IMR-90 (cell line): ENCODE results near the gene ABCG4. TPM values are rescaled to one million over a fixed set of nuclear protein-coding genes. Genes with fewer than 3 reads are reported as not detected.

ENCODE experiments used
- ATAC-seq: fragments of 200-7000 bp; cut with Tn5 transposase; 2 replicates; pipeline ENCODE4 v1.9.1; 2020; ENCODE audit warnings: low read depth, mild to moderate bottlenecking, moderate library complexity
- BruUV-seq: library from RNA; stranded (reverse); fragments of 400-500 nt; replicated peaks from 2 replicates; lab custom pipeline; 2021; lab: Mats Ljungman, UMichigan
- CTCF ChIA-PET: fragments of 300-600 bp; formaldehyde crosslinking; extraction: SDS; loops from one replicate; lab custom pipeline; 2021; ENCODE audit warnings: antibody characterized with exemption; lab: Yijun Ruan, JAX
- POLR2A ChIA-PET: fragments of 300-600 bp; sonication (Branson Sonifier 250); formaldehyde crosslinking; loops from one replicate; lab custom pipeline; 2022; ENCODE audit warnings: antibody characterized with exemption; ENCODE audit not compliant: unreplicated experiment; lab: Charles Lee
- DNase-seq: peaks from one replicate; pipeline ENCODE4 v3.0.0; 2013
- H2AFZ ChIP-seq: replicated peaks from 2 replicates; pipeline ENCODE3; 2013; ENCODE audit warnings: low read length, mild to moderate bottlenecking; ENCODE audit not compliant: poor library complexity
- H2AK5ac ChIP-seq: 2 replicates; pipeline ENCODE4 v1.6.1; 2013; ENCODE audit warnings: low read depth, low read length, inconsistent platforms
- H2AK9ac ChIP-seq: replicated peaks from 2 replicates; pipeline ENCODE3; 2013; ENCODE audit warnings: mild to moderate bottlenecking, low read depth, low read length, moderate library complexity; ENCODE audit not compliant: poor library complexity
- H2BK120ac ChIP-seq: 2 replicates; pipeline ENCODE4 v1.6.1; 2013; ENCODE audit warnings: low read depth, low read length, inconsistent platforms
- H2BK15ac ChIP-seq: 3 replicates; pipeline ENCODE4 v1.6.1; 2013; ENCODE audit warnings: low read depth, low read length, inconsistent platforms
- H2BK20ac ChIP-seq: 2 replicates; pipeline ENCODE4 v1.6.1; 2013; ENCODE audit warnings: low read depth, mild to moderate bottlenecking, inconsistent platforms, low read length, moderate library complexity
- H2BK5ac ChIP-seq: 2 replicates; pipeline ENCODE4 v1.6.1; 2013; ENCODE audit warnings: mild to moderate bottlenecking, low read depth, low read length, inconsistent platforms; ENCODE audit not compliant: poor library complexity, severe bottlenecking
- H3K14ac ChIP-seq: replicated peaks from 2 replicates; pipeline ENCODE4 v1.6.1; 2013; ENCODE audit warnings: low read depth, low read length, inconsistent platforms
- H3K18ac ChIP-seq: 2 replicates; pipeline ENCODE4 v1.6.1; 2013; ENCODE audit warnings: low read depth, low read length, control low read depth
- H3K23ac ChIP-seq: 2 replicates; pipeline ENCODE4 v1.6.1; 2013; ENCODE audit warnings: low read depth, low read length, inconsistent platforms
- H3K27ac ChIP-seq: 2 replicates; pipeline ENCODE4 v1.5.1; 2013; ENCODE audit warnings: mild to moderate bottlenecking, control low read depth, low read length; ENCODE audit not compliant: insufficient read depth
- H3K27me3 ChIP-seq: 2 replicates; pipeline ENCODE4 v1.6.1; 2013; ENCODE audit warnings: low read length; ENCODE audit not compliant: control insufficient read depth, insufficient read depth
- H3K36me3 ChIP-seq: 2 replicates; pipeline ENCODE4 v1.6.1; 2013; ENCODE audit warnings: low read length, mixed read lengths; ENCODE audit not compliant: control insufficient read depth, insufficient read depth
- H3K4ac ChIP-seq: 2 replicates; pipeline ENCODE4 v1.6.1; 2013; ENCODE audit warnings: low read depth, low read length, inconsistent platforms
- H3K4me1 ChIP-seq: 2 replicates; pipeline ENCODE4 v1.6.1; 2013; ENCODE audit warnings: low read length, mixed read lengths; ENCODE audit not compliant: control insufficient read depth, insufficient read depth
- H3K4me2 ChIP-seq: 2 replicates; pipeline ENCODE4 v1.6.1; 2013; ENCODE audit warnings: low read depth, mild to moderate bottlenecking, control low read depth, low read length, moderate library complexity
- H3K4me3 ChIP-seq: 2 replicates; pipeline ENCODE4 v1.5.1; 2013; ENCODE audit warnings: low read depth, mild to moderate bottlenecking, control low read depth, low read length, moderate library complexity; ENCODE audit not compliant: insufficient read depth
- H3K56ac ChIP-seq: 2 replicates; pipeline ENCODE4 v1.6.1; 2013; ENCODE audit warnings: low read length, inconsistent platforms; ENCODE audit not compliant: insufficient read depth; ENCODE audit errors: extremely low read depth
- H3K79me1 ChIP-seq, 2 experiments: 2 replicates each; pipeline ENCODE4 v1.6.1; 2013; ENCODE audit warnings: low read length in 2 of 2, inconsistent platforms in 1 of 2, low read depth in 1 of 2
- H3K9ac ChIP-seq: 2 replicates; pipeline ENCODE4 v1.6.1; 2013; ENCODE audit warnings: low read depth, low read length, control low read depth
- H3K9me1 ChIP-seq: 2 replicates; pipeline ENCODE4 v1.6.1; 2013; ENCODE audit warnings: low read length, inconsistent platforms; ENCODE audit not compliant: insufficient read depth
- H3K9me3 ChIP-seq: 2 replicates; pipeline ENCODE4 v1.6.1; 2013; ENCODE audit warnings: low read length; ENCODE audit not compliant: control insufficient read depth, insufficient read depth
- H4K20me1 ChIP-seq: 2 replicates; pipeline ENCODE4 v1.6.1; 2013; ENCODE audit warnings: low read length, inconsistent platforms; ENCODE audit not compliant: insufficient read depth
- H4K5ac ChIP-seq: 2 replicates; pipeline ENCODE4 v1.6.1; 2013; ENCODE audit warnings: mild to moderate bottlenecking, low read depth, low read length, control low read depth
- H4K8ac ChIP-seq, 2 experiments: 2 replicates each; pipeline ENCODE4 v1.6.1; 2013; ENCODE audit warnings: low read depth in 2 of 2, low read length in 2 of 2, control low read depth in 1 of 2, inconsistent platforms in 1 of 2
- H4K91ac ChIP-seq: 2 replicates; pipeline ENCODE4 v1.6.1; 2013; ENCODE audit warnings: low read depth, low read length, inconsistent platforms; ENCODE audit not compliant: insufficient read depth
- BHLHE40 ChIP-seq: fragments of 150-350 bp; IDR thresholded peaks from 2 replicates; pipeline ENCODE4 v1.6.1; 2016; ENCODE audit warnings: mild to moderate bottlenecking, low read depth, low read length
- CEBPB ChIP-seq: IDR thresholded peaks from 2 replicates; pipeline ENCODE4 v1.6.1; 2012; ENCODE audit warnings: low read depth, low read length, improper control_type of control experiment
- ELK1 ChIP-seq: fragments of 150-350 bp; IDR thresholded peaks from 2 replicates; pipeline ENCODE4 v1.6.1; 2016; ENCODE audit warnings: low read depth, mild to moderate bottlenecking, low read length, moderate library complexity, borderline replicate concordance
- FOS ChIP-seq: fragments of 150-350 bp; IDR thresholded peaks from 2 replicates; pipeline ENCODE4 v1.6.1; 2016; ENCODE audit warnings: low read depth, low read length
- MAFK ChIP-seq: IDR thresholded peaks from 2 replicates; pipeline ENCODE4 v1.6.1; 2012; ENCODE audit warnings: low read depth, low read length, improper control_type of control experiment
- MAZ ChIP-seq: IDR thresholded peaks from 2 replicates; pipeline ENCODE4 v1.6.1; 2012; ENCODE audit warnings: low read depth, mild to moderate bottlenecking, low read length, improper control_type of control experiment, moderate library complexity, borderline replicate concordance
- MXI1 ChIP-seq: IDR thresholded peaks from 2 replicates; pipeline ENCODE4 v1.6.1; 2012; ENCODE audit warnings: low read depth, mild to moderate bottlenecking, low read length, moderate library complexity, borderline replicate concordance
- POLR2A ChIP-seq: IDR thresholded peaks from 2 replicates; pipeline ENCODE4 v1.6.1; 2012; ENCODE audit warnings: mild to moderate bottlenecking, low read depth, low read length
- RAD21 ChIP-seq: IDR thresholded peaks from 2 replicates; pipeline ENCODE4 v1.6.1; 2012; ENCODE audit warnings: low read length, improper control_type of control experiment
- RCOR1 ChIP-seq: IDR thresholded peaks from 2 replicates; pipeline ENCODE4 v1.6.1; 2012; ENCODE audit warnings: mild to moderate bottlenecking, low read length, improper control_type of control experiment; ENCODE audit not compliant: insufficient replicate concordance
- RFX5 ChIP-seq: IDR thresholded peaks from 2 replicates; pipeline ENCODE4 v1.8.0; 2012; ENCODE audit warnings: low read depth, mild to moderate bottlenecking, low read length, moderate library complexity
- SMC3 ChIP-seq: fragments of 150-350 bp; IDR thresholded peaks from 2 replicates; pipeline ENCODE4 v1.6.1; 2016; ENCODE audit warnings: low read depth, mild to moderate bottlenecking, antibody characterized with exemption, low read length, moderate library complexity
- USF2 ChIP-seq: fragments of 150-350 bp; IDR thresholded peaks from 2 replicates; pipeline ENCODE4 v1.6.1; 2017; ENCODE audit warnings: mild to moderate bottlenecking, antibody characterized with exemption, low read length, low read depth
- WGBS, 2 experiments: methylation state at CpG; one replicate each; pipeline versions ENCODE4 v1.1.5 to v1.1.7; 2013; ENCODE audit warnings: missing lambda C conversion rate in 2 of 2; ENCODE audit not compliant: insufficient read length in 1 of 2; ENCODE audit errors: extremely low coverage in 2 of 2; 5-methylcytosine and 5-hydroxymethylcytosine counted together
- dilution Hi-C: fragments of 300-500 bp; cut with HindIII; formaldehyde crosslinking; loops from one replicate; pipeline ENCODE4 v1.14.3; 2018; ENCODE audit warnings: low sequenced_read_pairs; ENCODE audit not compliant: unreplicated experiment
- in situ Hi-C: fragments of 300-500 bp; cut with MboI; formaldehyde crosslinking; loops from 3 replicates; pipeline ENCODE4 v1.14.3; 2019; ENCODE audit warnings: low sequenced_read_pairs, inconsistent platforms, mixed read lengths
- intact Hi-C: fragments of 100-400 bp; cut with micrococcal nuclease; formaldehyde crosslinking; loops from 2 replicates; pipeline ENCODE4 v1.10.0; 2022
- polyA plus RNA-seq, 3 experiments: library from polyadenylated mRNA; depleted of rRNA; stranded (reverse); fragments of >200 nt; gene quantifications; 2 replicates each; pipeline ENCODE4 v1.2.3, GENCODE V29; 2012; ENCODE audit warnings: low replicate concordance in 1 of 3
- total RNA-seq: library from RNA; depleted of rRNA; stranded (reverse); fragments of >200 nt; gene quantifications from 2 replicates; pipeline ENCODE4 v1.2.3, GENCODE V29; 2012
- TF ChIP-seq, protein P1 (sequence below): conservative IDR thresholded peaks from 2 replicates; pipeline ENCODE4 v1.5.1; 2012; ENCODE audit warnings: mild to moderate bottlenecking, low read depth, low read length, improper control_type of control experiment

The ABCG4 gene
- total and polyA plus RNA-seq, 2 of the 4 experiments (the other 2 are of a cell fraction) = under 0.01 to 0.26 TPM

- Histone ChIP-seq H4K5ac (no peak overlapping the region), H3K14ac (no peak overlapping the region), H4K20me1 (no peaks in the 10 kb centered on the region), H4K8ac (no peak overlapping the region), H3K18ac (no peak overlapping the region), H2BK120ac (no peak overlapping the region), H2AFZ (no peak overlapping the region), H4K91ac (no peak overlapping the region), H2BK20ac (no peak overlapping the region), H3K56ac (no peak overlapping the region), H3K27me3 (no peaks in the 10 kb centered on the region), H2AK9ac (no peak overlapping the region), H3K27ac (no peak overlapping the region), H3K9ac (no peak overlapping the region), H3K79me1 (peaks cover 0 to 9% of the 10 kb centered on the region in 2 experiments; a peak in 2 of 4 replicates), H3K4ac (no peak overlapping the region), H3K4me3 (no peak overlapping the region), H3K9me3 (no peaks in the 10 kb centered on the region), H2BK5ac (no peak overlapping the region), H3K4me2 (no peak overlapping the region), H3K9me1 (peaks cover 4% of the 10 kb centered on the region; the same call in 1 of the 2 replicates), H3K36me3 (peaks cover 27% of the 10 kb centered on the region), H3K23ac (no peak overlapping the region), H2AK5ac (no peak overlapping the region), H2BK15ac (no peak overlapping the region), H3K4me1 (no peaks in the 10 kb centered on the region; the same call in 1 of the 2 replicates)
- ATAC-seq (no peak), DNase-seq (no peak)
- no CpG with 5 or more reads among the region's 5 CpGs for WGBS, 2 experiments
- dilution Hi-C loops = no loop called here
- in situ Hi-C loops = no loop called here
- no TSS peak for BruUV-seq
- TF ChIP-seq MAZ (no peak), SMC3 (no peak), ELK1 (no peak), MXI1 (no peak), POLR2A (no peak), RFX5 (no peak), FOS (no peak), BHLHE40 (no peak), RCOR1 (no peak), MAFK (no peak), RAD21 (no peak), CEBPB (no peak), USF2 (no peak)
- TF ChIP-seq, protein P1, sequence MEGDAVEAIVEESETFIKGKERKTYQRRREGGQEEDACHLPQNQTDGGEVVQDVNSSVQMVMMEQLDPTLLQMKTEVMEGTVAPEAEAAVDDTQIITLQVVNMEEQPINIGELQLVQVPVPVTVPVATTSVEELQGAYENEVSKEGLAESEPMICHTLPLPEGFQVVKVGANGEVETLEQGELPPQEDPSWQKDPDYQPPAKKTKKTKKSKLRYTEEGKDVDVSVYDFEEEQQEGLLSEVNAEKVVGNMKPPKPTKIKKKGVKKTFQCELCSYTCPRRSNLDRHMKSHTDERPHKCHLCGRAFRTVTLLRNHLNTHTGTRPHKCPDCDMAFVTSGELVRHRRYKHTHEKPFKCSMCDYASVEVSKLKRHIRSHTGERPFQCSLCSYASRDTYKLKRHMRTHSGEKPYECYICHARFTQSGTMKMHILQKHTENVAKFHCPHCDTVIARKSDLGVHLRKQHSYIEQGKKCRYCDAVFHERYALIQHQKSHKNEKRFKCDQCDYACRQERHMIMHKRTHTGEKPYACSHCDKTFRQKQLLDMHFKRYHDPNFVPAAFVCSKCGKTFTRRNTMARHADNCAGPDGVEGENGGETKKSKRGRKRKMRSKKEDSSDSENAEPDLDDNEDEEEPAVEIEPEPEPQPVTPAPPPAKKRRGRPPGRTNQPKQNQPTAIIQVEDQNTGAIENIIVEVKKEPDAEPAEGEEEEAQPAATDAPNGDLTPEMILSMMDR = no peak
- intact Hi-C loops = no loop called here
- CTCF ChIA-PET = no interaction called here
- POLR2A ChIA-PET = no interaction called here
Measured at GRCh38 chr11:119116601-119117000, 32.3 kb upstream of the ABCG4 start.
